ENCODE data around the gene GNAZ.
"Not testable (repeated sequence)": the region's sequence is repeated elsewhere in the genome, so short reads cannot be mapped to it uniquely, and the experiment has no call there.

- TF ChIP-seq CTCF (IDR thresholded peaks at IDR 0.05; ENCODE audit: low read depth, low read length, missing input control); REST (IDR thresholded peaks at IDR 0.05); GABPA (IDR thresholded peaks at IDR 0.05 in 1 of 2, conservative IDR thresholded peaks at IDR 0.05 in 1 of 2); SP1 (IDR thresholded peaks at IDR 0.05); EGR1 (IDR thresholded peaks at IDR 0.05; ENCODE audit: low read depth in 2 of 2); YY1 (IDR thresholded peaks at IDR 0.05); RAD21 (IDR thresholded peaks at IDR 0.05); FOXA1 (IDR thresholded peaks at IDR 0.05): not testable (repeated sequence)
These were observed 66.7 kb downstream of the GNAZ start for GRCh38 chr22:23136991-23137390.
